GM21529 (cell line): ENCODE measurements around the gene APBB1IP.
"Not testable (repeated sequence)": the region's sequence is repeated elsewhere in the genome, so short reads cannot be mapped to it uniquely, and the experiment has no call there.

Source experiments
- ATAC-seq: cut with Tn5 transposase; IDR thresholded peaks from one replicate; pipeline ENCODE4 v1.9.1; 2021; ENCODE audit not compliant: unreplicated experiment

Gene APBB1IP, protein sequence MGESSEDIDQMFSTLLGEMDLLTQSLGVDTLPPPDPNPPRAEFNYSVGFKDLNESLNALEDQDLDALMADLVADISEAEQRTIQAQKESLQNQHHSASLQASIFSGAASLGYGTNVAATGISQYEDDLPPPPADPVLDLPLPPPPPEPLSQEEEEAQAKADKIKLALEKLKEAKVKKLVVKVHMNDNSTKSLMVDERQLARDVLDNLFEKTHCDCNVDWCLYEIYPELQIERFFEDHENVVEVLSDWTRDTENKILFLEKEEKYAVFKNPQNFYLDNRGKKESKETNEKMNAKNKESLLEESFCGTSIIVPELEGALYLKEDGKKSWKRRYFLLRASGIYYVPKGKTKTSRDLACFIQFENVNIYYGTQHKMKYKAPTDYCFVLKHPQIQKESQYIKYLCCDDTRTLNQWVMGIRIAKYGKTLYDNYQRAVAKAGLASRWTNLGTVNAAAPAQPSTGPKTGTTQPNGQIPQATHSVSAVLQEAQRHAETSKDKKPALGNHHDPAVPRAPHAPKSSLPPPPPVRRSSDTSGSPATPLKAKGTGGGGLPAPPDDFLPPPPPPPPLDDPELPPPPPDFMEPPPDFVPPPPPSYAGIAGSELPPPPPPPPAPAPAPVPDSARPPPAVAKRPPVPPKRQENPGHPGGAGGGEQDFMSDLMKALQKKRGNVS

DNA sequence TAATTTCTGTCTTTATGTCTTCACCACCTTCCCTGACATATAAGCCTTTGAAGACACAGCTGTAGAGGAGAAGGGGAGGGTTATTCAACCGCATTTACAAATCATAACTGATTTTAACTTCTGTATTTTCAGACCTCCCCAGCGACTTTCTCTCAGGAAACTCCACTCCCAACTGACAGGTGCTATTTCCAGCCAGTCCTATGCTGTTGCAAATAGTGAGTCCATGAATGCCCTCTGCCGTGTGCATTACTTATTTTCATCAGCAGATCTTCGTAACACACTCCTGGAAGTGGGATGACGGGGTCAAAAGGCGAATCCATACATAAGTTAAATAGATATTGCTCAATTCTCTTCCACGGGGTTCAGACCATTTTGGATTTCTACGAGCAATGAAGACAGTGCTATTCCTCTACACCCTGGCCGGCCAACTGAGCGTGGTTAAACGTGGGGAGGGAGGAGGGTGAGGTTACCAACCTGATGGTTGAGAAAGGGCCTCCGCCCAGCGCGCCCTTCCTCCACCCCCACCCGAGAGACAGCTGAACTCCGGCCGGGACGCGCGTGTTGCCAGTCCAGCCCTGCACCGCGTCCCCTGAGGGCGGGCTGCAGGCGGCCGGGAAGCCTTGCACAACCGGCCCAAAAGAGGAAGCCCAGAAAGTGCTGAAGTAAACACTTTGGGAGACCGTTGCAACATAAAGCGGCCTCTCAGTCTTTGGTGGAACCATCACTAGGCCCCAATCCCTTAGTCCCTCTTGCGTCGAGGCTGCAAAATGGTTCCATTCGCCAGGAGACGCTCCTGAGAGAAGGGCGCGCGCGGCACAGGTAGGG is at the start of gene APBB1IP:
Gene APBB1IP, plus strand, starts transcription at position 705 of the 825 bp plus-strand sequence. CDS start 53,986 bp downstream, outside the sequence.
- ATAC-seq: peak; percentile 52

GRCh38 chr10:26389533-26389932 is 48.6 kb upstream of the APBB1IP start:
- no peak for ATAC-seq

DNA sequence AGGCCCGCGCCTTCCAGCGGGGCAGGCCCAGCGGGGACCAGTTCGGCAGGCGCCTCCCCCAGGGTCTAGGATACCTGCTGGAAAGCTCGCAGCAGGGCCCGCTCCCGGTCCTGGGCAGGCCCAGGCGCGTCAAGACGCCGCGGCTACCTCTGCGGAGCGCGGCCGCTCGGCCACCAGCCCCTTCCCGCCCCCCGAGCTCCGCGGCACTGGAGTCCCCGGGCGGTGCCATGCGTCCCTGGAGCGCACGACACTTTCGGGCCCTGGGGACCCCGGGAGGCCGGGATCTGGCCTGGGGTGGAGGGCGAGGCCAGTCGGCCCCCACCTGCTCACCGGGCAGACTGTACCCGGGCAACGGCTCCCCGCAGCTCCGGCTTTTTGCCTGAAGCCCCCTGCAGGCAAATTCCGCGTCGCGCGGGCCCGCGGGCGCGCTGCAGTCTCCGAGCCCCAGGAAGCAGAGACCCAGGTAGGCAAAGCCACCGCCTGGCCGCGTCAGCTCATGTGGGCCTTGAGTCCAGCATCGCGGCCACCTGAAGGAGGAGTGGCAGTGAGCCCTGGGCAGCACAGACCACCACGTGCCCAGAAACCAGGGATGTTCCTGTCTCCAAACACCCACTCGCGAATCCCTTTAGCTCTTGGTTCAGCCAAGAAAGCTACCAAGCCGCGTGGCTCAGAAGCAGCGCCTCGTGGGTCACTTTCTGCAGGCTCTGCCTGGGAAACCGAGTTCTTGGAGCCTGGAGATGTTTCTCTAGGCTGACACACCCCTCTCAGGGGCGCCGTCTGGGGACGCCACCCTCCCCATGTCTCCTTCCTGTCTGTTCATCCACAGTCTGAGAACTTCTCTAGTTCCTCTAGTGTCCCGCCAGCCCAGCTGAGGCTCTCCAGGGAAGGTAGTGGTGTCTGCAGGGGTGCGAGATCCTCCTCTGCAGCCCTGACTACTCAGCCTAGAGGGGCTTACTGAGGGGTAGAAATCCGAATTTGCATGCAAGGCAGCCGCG is 46.1 kb upstream of the APBB1IP start:
- peak; percentile 62 for ATAC-seq

GRCh38 chr10:26398353-26398752 is 39.8 kb upstream of the APBB1IP start:
- not testable (repeated sequence) for ATAC-seq

GRCh38 chr10:26407406-26407969 is 30.7 kb upstream of the APBB1IP start:
- ATAC-seq: no peak

- ATAC-seq: peak; percentile 67
These were observed 29.2 kb upstream of the APBB1IP start for GRCh38 chr10:26408858-26409494.

GRCh38 chr10:26410356-26410755 is 27.8 kb upstream of the APBB1IP start:
- ATAC-seq: no peak

DNA sequence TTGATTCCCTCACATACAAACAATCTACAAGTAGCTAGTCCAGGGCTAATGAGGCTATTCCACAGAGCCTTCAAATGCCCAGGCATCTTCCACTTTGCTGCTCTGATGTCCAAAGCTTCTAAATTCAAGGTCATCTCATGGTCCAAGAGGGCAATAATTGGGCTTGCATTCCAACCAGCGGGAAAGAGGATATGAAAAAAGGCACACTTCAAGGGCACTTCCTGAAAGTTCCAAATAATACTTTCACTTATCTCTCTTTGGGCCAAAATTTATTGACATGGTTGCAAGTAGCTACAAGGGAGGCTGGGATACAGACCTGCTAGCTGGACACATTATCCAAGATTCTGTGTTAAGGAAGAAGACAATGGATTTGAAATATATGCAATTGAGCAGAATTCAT is 25.2 kb upstream of the APBB1IP start:
- no peak for ATAC-seq

- no peak for ATAC-seq
These were observed 24.8 kb upstream of the APBB1IP start for GRCh38 chr10:26413375-26413774.

- ATAC-seq: no peak
These were observed 21.0 kb upstream of the APBB1IP start for GRCh38 chr10:26417136-26417535.

DNA sequence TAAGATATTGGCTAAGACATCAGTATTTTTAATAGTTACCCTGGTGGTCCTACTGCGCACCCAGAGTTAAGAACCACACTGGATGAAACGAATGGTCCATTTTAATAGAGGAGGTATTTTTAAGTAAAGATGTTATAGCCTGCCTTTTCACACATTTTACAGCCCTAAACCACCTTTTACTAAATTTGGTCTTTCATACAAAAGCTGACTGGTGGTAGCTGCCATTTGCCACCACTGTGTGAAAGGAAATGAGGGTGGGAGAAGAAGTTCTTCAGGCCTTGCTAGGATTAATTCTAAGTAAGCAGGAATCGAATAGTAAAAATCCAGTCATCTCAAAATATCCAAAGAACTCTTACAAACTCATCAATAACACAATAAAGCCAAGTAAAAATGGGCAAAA is 15.2 kb upstream of the APBB1IP start:
- no peak for ATAC-seq

- ATAC-seq: no peak
These were observed 14.4 kb upstream of the APBB1IP start for GRCh38 chr10:26423722-26424121.

GRCh38 chr10:26430641-26431163 is 7.4 kb upstream of the APBB1IP start:
- peak; percentile 87 for ATAC-seq

DNA sequence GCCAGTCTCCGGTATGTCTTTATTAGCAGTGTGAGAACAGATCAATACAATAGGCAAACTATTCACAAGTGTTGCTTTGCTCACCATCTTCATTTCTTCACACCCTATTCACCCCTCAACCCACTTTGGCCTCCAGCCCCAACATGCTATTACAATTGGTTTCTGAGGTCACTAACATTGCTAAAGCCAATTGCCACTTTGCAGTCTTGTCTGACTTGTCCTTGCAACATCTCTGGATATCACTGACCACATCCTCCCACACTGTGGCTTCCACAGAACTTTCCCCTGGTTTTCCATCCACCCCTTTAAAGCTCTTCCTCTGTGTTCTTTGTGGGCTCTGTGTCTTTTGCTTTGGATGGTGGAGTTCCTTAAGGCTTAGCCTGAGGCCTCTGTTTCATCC is 5.2 kb upstream of the APBB1IP start:
- ATAC-seq: no peak

GRCh38 chr10:26435852-26436251 is 2.3 kb upstream of the APBB1IP start:
- ATAC-seq: no peak

DNA sequence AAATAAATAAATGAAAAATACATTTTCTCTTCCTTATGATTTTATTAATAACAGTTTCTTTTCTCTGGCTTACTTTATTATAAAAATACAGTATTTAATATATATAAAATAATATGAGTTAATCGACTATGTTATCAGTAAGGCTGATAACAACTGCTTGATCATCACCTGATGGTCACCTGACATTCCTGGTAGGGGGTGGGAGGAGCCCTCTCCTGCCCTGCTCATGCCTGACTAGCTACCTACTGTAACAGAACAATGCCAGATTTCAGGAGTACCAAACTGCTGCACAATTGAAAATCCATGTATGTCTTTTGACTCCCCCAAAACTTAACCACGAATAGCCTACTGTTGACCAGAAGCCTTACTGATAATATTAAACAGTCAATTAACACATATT is 1.3 kb upstream of the APBB1IP start:
- no peak for ATAC-seq

DNA sequence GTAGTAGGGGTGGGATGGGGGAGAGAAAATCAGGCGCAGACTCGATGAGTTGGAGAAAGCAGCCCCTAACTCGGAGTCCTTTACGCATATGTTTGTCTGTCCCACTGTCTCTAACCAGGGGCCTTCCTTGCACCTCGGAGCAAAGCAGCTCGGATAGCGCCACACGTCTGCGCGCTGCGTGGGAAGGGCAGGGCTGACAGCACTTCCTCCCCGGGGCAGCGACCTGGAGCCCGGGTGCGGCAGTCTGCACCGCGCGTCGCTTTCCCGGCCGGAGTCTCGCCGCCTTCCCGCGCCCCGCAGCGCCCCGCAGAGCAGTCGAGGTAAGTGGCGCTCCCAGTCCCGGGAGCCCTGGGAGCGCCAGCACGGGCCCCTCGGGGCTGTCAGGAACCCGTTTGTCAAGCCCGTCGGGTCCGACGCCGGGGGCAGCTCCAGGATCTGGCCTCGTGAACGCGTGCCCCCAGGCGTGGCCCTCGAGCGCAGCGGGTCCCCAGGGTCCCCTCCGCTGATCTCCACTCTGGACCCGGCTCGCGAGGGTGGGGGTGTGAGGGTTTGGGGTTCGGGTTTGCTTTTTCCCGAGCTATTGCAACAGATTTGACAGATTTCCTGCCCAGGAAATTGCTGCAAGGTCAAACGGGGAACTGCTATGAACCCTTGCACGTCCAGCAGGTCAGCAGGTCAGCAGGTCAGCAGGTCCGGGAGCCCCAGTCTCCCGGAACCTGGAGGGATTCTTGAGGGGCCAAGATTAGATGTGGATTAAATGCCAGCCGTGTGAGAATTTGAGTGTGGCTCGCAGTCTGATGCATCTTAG is 597 bp downstream of the APBB1IP start:
- ATAC-seq: peak; percentile 42

DNA sequence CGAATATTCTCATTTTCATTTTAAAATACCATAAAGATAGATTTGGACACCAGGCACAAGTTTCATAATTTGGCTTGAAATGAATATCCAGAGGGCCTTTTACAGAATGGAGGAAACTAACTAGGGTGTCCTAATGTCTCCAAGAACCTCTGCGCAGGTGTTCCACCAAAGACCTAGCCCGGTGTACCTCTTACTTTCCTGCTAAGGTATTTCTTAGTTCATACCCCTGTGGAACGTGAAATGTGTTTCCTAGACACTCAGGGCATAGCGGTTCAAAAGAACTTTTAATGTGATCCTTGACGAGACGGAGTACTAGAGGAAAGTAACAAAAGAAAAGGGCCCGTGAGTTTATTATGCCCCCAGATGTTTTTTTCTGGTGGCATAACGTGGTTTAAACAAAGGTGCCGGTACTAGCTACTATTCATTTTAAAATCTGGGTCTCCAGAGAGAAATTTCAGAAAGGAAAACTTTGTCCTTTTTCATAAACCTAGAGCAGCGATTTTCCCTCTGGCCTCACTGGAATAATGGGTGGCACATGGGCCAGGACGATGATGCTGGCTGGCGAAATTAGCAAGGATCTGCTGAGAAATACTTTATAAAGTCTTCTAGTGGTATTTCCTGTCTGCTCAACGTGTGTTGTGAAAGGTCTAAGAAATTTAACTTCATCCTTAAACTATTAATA is 1.4 kb downstream of the APBB1IP start:
- no peak for ATAC-seq
